Thyroid gland (tissue), 4 donors: ENCODE data around the gene OR10G8. TPM values are rescaled to one million over a fixed set of nuclear protein-coding genes. Genes with fewer than 3 reads are reported as not detected.

Experiments used
- DNase-seq, 2 donors: peaks; one replicate each; pipeline ENCODE4 v3.0.0-alpha.2; 2019
- H3K27ac ChIP-seq, 3 donors: fragments of 200-600 bp; sonication (generic); 1 replicate in 2 of 3; 2 replicates in 1 of 3; pipeline ENCODE4 v1.5.1; 2016 to 2019; ENCODE audit warnings: mild to moderate bottlenecking in 1 of 3, moderate library complexity in 1 of 3
- H3K27me3 ChIP-seq: fragments of 200-600 bp; sonication (generic); one replicate; pipeline ENCODE4 v1.5.1; 2019
- H3K36me3 ChIP-seq, 2 donors: fragments of 200-600 bp; sonication (generic); one replicate each; pipeline ENCODE4 v1.5.1; 2016 to 2019
- H3K4me1 ChIP-seq, 2 donors: fragments of 200-600 bp; sonication (generic); one replicate each; pipeline ENCODE4 v1.5.1; 2017 to 2019
- H3K4me3 ChIP-seq, 3 donors: fragments of 200-600 bp; sonication (generic); replicated peaks in 1 of 3; 1 replicate in 2 of 3; 2 replicates in 1 of 3; pipeline ENCODE4 v1.5.1; 2016; ENCODE audit warnings: mild to moderate bottlenecking in 1 of 3
- H3K9me3 ChIP-seq: fragments of 200-600 bp; sonication (generic); one replicate; pipeline ENCODE4 v1.5.1; 2017
- CTCF ChIP-seq, 6 experiments: fragments of 200-600 bp in 3 of 6; fragments of 450-650 bp in 3 of 6; sonication (generic) in 3 of 6; IDR thresholded peaks; one replicate each; pipeline ENCODE4 v1.5.1; 2016 to 2019; ENCODE audit warnings: antibody characterized with exemption in 6 of 6, mild to moderate bottlenecking in 2 of 6, inconsistent platforms in 1 of 6, moderate library complexity in 1 of 6
- POLR2A ChIP-seq, 2 donors: fragments of 450-650 bp; IDR thresholded peaks; one replicate each; pipeline ENCODE4 v1.6.1; 2017; ENCODE audit warnings: antibody characterized with exemption in 2 of 2, mild to moderate bottlenecking in 2 of 2, moderate library complexity in 1 of 2
- WGBS, 2 donors: methylation state at CpG; one replicate each; pipeline ENCODE4 v1.1.5; 2017; 5-methylcytosine and 5-hydroxymethylcytosine counted together
- intact Hi-C: fragments of 100-400 bp; cut with DNase I; formaldehyde crosslinking; loops from one replicate; pipeline ENCODE4 v1.15.1; 2023
- total RNA-seq, 4 donors: library from RNA; depleted of rRNA; stranded (reverse); fragments of >200 nt; gene quantifications; one replicate each; pipeline ENCODE4 v1.2.3, GENCODE V29; 2016

Gene OR10G8
- total RNA-seq, 4 donors from 2014 or later: not detected

- Histone ChIP-seq H3K4me1 (no peaks in the 10 kb centered on the region), H3K4me3 (no peak overlapping the region), H3K36me3 (no peaks in the 10 kb centered on the region), H3K27ac (no peak overlapping the region), H3K9me3 (no peaks in the 10 kb centered on the region), H3K27me3 (no peaks in the 10 kb centered on the region)
- intact Hi-C loops: no loop called here
- no peak for DNase-seq
- WGBS, 2 donors: 91% methylated on average over 3 of the region's 3 CpGs
- TF ChIP-seq CTCF (IDR thresholded peaks at IDR 0.05) (no peak), POLR2A (IDR thresholded peaks at IDR 0.05) (no peak)
Measured at GRCh38 chr11:124052966-124053365, 26.4 kb downstream of the OR10G8 start.

GRCh38 chr11:124068601-124069110, 42.1 kb downstream of the OR10G8 start:
- H3K4me3 ChIP-seq: no peak overlapping the region
- no peaks in the 10 kb centered on the region for H3K36me3 ChIP-seq
- no peak for DNase-seq
- H3K4me1 ChIP-seq: peaks cover 0 to 7% of the 10 kb centered on the region in 2 donors
- intact Hi-C loops: no loop called here
- TF ChIP-seq CTCF (IDR thresholded peaks at IDR 0.05): no peak
- TF ChIP-seq POLR2A (IDR thresholded peaks at IDR 0.05): no peak
- H3K9me3 ChIP-seq: no peaks in the 10 kb centered on the region
- no peak overlapping the region for H3K27ac ChIP-seq
- WGBS, 2 donors: 47 to 67% methylated on average over 4 of the region's 4 CpGs
- no peaks in the 10 kb centered on the region for H3K27me3 ChIP-seq

GRCh38 chr11:124069429-124070401, 43.1 kb downstream of the OR10G8 start:
- H3K27me3 ChIP-seq: no peaks in the 10 kb centered on the region
- H3K9me3 ChIP-seq: no peaks in the 10 kb centered on the region
- WGBS, 2 donors: 36 to 38% methylated on average over 28 of the region's 28 CpGs
- peak in 3 of 6 experiments; percentile 18 to 45 (median 45) for TF ChIP-seq CTCF (IDR thresholded peaks at IDR 0.05)
- TF ChIP-seq POLR2A (IDR thresholded peaks at IDR 0.05): no peak
- H3K36me3 ChIP-seq: no peaks in the 10 kb centered on the region
- H3K27ac ChIP-seq: no peak overlapping the region
- DNase-seq: peak; percentile 21 to 34
- peaks cover 0 to 7% of the 10 kb centered on the region in 2 donors for H3K4me1 ChIP-seq
- no peak overlapping the region for H3K4me3 ChIP-seq
- intact Hi-C loops: loop anchor here (5.0 kb wide), 1 partner anchor 128 kb away; no protein-coding TSS in a partner anchor

GRCh38 chr11:124070915-124071622, 44.5 kb downstream of the OR10G8 start:
- Histone ChIP-seq H3K9me3 (no peaks in the 10 kb centered on the region), H3K27ac (no peak overlapping the region), H3K4me3 (no peak overlapping the region), H3K36me3 (no peaks in the 10 kb centered on the region), H3K27me3 (no peaks in the 10 kb centered on the region), H3K4me1 (peaks cover 4 to 12% of the 10 kb centered on the region in 2 donors)
- peak; percentile 45 to 76 for DNase-seq
- TF ChIP-seq POLR2A (IDR thresholded peaks at IDR 0.05) (no peak), CTCF (IDR thresholded peaks at IDR 0.05) (peak in 5 of 6 experiments; percentile 62 to 83 (median 66))
- intact Hi-C loops: loop anchor here (5.0 kb wide), 1 partner anchor 126 kb away; no protein-coding TSS in a partner anchor
- 6 to 13% methylated on average over 8 of the region's 8 CpGs for WGBS, 2 donors
